HTERT RPE-1 (cell line): Measurements from ENCODE around the gene LRGUK.
"Not testable (repeated sequence)": the region's sequence is repeated elsewhere in the genome, so short reads cannot be mapped to it uniquely, and the experiment has no call there.

Experiments
- in situ Hi-C: fragments of 300-500 bp; cut with MboI; formaldehyde crosslinking; loops from 4 replicates; pipeline ENCODE4 v1.14.3; 2020; ENCODE audit warnings: low sequenced_read_pairs

The LRGUK gene, protein sequence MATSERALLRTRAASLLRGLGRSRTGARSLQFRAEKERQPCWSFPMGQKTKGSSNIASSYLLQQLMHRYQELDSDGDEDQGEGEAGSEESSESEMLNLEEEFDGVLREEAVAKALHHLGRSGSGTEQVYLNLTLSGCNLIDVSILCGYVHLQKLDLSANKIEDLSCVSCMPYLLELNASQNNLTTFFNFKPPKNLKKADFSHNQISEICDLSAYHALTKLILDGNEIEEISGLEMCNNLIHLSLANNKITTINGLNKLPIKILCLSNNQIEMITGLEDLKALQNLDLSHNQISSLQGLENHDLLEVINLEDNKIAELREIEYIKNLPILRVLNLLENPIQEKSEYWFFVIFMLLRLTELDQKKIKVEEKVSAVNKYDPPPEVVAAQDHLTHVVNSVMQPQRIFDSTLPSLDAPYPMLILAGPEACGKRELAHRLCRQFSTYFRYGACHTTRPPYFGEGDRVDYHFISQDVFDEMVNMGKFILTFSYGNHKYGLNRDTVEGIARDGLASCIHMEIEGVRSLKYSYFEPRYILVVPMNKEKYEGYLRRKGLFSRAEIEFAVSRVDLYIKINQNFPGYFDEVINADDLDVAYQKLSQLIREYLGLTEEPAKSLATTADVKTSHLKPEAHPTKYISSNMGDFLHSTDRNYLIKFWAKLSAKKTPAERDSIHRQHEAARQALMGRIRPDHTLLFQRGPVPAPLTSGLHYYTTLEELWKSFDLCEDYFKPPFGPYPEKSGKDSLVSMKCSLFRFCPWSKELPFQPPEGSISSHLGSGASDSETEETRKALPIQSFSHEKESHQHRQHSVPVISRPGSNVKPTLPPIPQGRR

DNA sequence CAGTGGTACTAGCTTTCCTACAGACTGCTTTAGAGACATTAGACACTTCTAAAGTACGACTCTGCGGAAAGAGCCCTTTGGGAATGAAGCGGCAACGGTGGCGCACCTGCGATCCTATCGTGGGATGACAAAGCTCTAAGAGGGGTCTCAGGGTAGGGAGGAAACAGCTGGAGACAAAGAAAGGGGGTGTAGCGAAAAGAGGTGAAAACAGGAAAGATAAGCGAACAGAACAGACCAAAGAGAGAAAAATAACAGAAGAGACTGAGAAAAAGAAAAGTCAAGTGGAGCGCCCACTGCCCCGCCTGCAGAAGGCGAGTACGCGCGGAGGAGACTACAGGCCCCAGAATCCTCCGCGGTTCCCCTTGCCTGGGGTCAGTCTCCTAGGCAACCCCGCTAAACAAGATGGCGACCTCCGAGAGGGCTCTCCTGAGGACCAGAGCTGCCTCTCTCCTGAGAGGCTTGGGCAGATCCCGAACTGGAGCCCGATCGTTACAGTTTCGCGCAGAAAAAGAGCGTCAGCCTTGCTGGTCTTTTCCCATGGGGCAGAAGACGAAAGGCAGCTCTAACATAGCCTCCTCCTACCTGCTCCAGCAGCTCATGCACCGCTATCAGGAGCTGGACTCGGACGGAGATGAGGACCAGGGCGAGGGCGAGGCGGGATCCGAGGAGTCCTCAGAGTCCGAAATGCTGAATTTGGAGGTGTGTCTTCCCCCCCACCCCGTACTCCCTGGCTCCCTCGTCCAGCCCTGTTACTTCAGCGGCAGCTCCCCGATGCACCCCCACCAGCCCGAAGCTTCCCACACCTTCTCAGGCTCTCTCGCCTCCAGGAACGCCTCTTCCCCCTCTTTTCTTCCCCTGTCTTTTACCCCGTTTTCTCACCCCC lies at the start of gene LRGUK:
TSS of gene LRGUK (plus strand) at position 375 of the 883 bp plus-strand sequence. CDS start at position 403, 28 bp downstream.
- in situ Hi-C loops = no loop called here

DNA sequence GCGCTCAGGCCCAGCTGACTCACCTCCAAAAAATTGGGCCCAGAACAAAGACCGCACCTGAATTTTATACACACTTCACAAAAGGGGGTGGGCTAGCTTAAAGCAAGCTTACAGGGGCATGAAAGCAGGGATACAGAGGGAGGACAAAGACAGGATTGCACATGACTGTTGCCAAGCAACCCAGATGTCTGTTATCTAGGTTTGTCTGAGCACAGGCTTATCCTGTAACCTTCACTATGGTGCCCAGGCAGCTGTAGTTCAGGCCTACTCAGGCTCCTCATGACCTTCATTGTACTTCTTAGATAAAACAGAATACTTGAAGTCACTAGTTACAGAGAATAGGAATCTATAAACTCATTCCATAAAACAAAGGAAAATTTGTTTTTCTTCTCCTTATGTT lies 49.6 kb upstream of the LRGUK start:
- in situ Hi-C loops = not testable (repeated sequence)

DNA sequence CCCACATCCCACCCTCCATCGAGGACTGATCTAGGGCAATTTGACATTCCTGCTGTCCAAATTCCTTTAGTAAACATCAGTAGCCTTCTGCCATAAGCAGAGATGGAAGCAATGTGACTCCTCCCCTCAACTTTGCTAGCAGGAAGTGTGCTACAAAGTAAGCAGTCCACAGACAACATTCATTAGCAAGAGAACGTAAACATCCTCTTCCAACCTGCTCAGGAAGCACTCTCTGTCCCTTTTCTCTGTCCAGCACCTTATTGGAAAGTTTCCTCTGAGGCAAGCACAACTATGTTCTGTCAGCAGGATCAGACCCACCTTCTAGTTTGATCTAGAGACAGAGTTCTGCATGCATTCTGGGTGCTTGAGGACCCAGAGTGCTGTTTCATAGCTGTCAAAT lies 48.1 kb upstream of the LRGUK start:
- in situ Hi-C loops = no loop called here

GRCh38 chr7:134081695-134082094 lies 45.4 kb upstream of the LRGUK start:
- in situ Hi-C loops = no loop called here

DNA sequence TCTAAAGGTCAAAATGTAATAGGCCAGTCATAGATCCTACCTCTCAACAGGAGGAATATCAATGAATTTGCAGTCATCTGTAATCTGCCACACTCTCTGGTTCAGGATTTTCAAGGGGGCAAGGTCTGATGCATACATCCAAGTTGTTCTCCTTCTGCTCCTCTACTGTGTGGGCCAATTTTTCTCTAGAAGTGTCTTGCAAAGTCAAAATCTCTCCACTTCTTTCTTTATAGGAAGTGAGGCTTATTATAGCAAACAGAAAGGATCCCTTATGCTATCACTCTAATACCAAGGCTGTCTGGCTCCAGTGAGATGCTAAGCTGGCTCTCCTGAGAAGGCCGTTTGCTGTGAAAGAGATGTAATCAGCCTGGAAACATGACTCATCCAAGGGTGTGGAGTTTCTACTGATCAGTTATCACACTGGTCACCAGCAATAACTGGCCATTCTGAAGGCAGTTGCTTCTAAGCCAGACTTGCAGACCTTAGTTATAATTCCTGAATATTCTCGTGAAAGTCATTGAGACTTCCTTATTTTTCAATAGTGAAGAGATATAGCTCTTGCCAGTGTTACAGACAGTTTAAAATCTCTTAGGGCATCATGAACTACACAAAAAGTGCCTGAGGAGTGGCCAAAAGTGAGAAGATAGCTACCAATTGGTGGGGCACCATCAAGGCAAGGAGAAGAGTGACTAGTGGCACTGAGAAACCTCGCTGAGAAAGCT lies 43.2 kb upstream of the LRGUK start:
- in situ Hi-C loops = no loop called here

DNA sequence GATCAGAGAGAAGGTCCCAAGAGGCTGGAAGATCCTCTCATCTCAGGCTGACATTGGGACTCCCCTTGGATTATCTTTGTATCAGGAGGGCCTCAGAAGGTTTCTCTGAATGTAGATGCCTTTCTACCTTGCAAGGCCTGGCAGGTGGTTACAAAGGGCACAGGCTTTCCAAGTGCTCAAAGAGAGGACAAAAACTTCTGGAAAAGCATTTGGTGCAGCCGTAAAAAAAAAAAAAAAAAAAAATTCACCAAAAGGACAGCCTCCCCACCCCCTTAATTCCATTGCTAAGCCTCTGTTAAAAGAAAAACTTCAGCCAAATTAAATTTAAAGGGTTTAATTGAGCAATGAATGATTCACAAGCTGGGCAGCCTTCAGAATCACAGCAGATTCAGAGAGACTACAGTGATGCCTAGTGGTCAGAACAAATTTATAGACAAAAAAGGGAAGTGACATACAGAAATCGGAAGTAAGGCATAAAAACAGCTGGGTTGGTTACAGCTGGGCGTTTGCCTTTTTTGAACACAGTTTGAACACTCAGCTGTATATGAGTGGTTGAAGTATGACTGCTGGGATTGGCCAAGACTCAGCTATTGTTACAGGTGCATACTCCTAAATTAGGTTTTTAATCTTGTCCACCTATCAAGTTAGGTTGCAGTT lies 42.5 kb upstream of the LRGUK start:
- in situ Hi-C loops = no loop called here

GRCh38 chr7:134085311-134085710 lies 41.8 kb upstream of the LRGUK start:
- in situ Hi-C loops = no loop called here

GRCh38 chr7:134086998-134087735 lies 40.0 kb upstream of the LRGUK start:
- in situ Hi-C loops = no loop called here

GRCh38 chr7:134088199-134088598 lies 38.9 kb upstream of the LRGUK start:
- in situ Hi-C loops = no loop called here

DNA sequence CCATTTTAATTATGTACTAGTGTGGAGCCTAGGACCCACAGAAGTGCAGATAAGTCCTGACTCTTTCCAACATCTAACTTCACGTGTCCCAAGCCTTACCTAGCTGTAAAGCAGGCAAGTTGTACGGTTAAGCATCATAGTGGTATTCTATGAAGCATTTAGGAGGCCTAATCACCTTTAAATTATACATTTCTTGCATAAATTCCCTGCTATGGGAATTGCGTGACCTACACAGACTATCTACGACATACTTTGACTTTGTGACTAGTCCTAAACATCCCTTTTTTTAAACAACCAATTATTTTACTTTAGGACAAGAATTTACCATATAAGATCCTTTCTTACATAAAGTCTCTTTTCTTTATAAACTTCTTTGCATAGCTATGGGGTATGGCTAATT lies 37.7 kb upstream of the LRGUK start:
- in situ Hi-C loops = no loop called here

DNA sequence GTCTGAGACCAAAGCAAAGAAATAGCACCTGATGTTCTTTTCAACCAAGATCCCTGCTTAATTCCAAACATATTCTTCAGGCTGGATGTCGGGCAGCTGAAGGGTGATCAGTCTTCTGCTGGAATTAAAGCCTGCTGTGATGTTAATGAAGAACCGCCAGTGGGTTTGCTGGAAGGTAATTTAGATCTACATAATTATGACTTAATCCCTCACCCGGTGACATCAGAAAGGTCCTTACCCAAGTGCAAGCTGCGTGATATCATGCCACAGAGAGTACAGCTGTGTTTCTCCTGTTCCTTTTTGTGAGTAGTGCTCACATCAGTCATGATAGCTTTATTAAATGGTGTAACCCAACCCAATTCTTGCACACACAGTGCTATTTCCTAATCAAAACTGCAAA lies 29.1 kb upstream of the LRGUK start:
- in situ Hi-C loops = no loop called here

- in situ Hi-C loops = no loop called here
Measured at GRCh38 chr7:134101716-134102115, 25.4 kb upstream of the LRGUK start.

DNA sequence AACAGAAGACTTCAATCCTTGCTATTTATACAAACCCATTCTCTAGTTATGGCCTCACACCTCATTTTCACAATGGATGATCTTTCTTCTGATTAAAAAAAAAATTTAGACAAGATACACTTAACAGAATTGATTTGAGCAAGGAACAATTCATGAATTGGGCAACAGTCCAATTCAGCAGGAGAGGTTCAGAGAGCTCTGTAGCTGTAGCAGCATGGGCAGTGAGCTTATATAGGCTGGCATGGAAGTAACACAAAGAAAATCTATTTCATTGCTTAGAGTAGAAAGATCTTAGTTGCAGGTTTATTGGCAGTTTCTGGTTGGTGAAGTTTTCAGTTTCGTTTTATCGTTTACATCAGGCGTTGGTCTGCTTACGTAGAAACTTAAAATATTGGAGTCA lies 23.0 kb upstream of the LRGUK start:
- in situ Hi-C loops = no loop called here

- in situ Hi-C loops = no loop called here
Measured at GRCh38 chr7:134105841-134106240, 21.3 kb upstream of the LRGUK start.

GRCh38 chr7:134108802-134109201 lies 18.3 kb upstream of the LRGUK start:
- in situ Hi-C loops = no loop called here

DNA sequence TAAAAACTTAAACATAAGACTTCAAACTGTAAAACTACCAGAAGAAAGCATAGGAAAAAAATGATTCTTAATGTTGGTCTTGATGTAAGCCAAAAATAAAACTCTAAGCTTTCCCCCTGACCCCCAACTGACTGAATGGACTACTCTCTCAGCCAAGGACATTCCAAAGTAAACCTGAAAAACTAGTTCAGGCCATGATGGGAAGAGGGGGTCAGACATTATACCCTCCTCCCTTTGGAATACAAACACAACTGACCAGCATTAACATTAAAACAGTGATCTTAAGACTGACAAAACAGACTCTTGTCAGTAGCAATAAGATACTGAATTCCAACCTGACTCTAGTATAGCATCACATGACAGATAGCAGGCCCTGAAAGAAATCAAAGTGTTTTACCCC lies 13.5 kb upstream of the LRGUK start:
- in situ Hi-C loops = no loop called here

GRCh38 chr7:134114992-134115391 lies 12.1 kb upstream of the LRGUK start:
- in situ Hi-C loops = no loop called here

- in situ Hi-C loops = no loop called here
Measured at GRCh38 chr7:134120405-134120804, 6.7 kb upstream of the LRGUK start.

DNA sequence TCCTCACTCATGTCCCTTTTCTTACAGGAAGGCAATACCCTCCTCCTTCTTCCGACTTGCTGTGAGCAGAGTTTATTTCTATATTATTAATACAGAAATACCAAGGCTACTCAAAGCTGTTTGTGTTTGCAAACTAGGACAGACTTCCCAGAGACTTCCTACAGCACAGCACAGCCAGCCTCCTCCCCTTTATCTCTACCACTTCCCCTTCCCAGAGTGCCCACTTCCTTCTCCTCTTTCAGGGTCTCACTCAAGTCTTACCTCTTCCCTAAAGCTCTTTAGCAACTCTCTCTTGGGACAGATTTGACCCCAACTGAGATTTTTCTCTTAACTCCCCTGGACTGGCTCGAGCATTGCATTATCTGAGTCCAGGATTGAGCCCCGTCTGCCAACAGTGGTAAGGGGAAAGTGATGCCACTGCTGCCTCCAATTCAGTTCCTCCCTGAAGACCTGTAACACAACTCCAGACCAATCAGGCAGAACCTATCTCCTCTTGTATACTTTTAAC lies 5.5 kb upstream of the LRGUK start:
- in situ Hi-C loops = no loop called here
